ENCODE results near the gene ZIK1.
A peak's percentile ranks its signal among the peaks of the same experiment; 100 is the strongest.

Gene ZIK1

GRCh38 chr19:57623091-57623490, 39.1 kb downstream of the ZIK1 start:
- no peak overlapping the region for H3K27ac ChIP-seq (ENCODE audit: low read length)
- H3K4me1 ChIP-seq (ENCODE audit: low read length) = no peaks in the 10 kb centered on the region
- no peaks in the 10 kb centered on the region for H3K27me3 ChIP-seq (ENCODE audit: low read depth, low read length)
- no peak overlapping the region for H3K4me2 ChIP-seq (ENCODE audit: low read length)
- H3K79me2 ChIP-seq (ENCODE audit: low read length) = peaks cover 55% of the 10 kb centered on the region
- no peak overlapping the region for H2AFZ ChIP-seq (ENCODE audit: low read depth, low read length)
- H3K9me3 ChIP-seq (ENCODE audit: insufficient read depth, low read length) = peaks cover 63% of the 10 kb centered on the region
- no peaks in the 10 kb centered on the region for H4K20me1 ChIP-seq (ENCODE audit: insufficient read depth, low read length)
- no peak overlapping the region for H3K4me3 ChIP-seq (ENCODE audit: low read length)
- TF ChIP-seq EZH2phosphoT487 (IDR thresholded peaks at IDR 0.05; ENCODE audit: low read depth) (no peak), CTCF (IDR thresholded peaks at IDR 0.05; ENCODE audit: low read depth, low read length) (no peak)
- peaks cover 69% of the 10 kb centered on the region for H3K36me3 ChIP-seq (replicated peaks; ENCODE audit: low read depth, low read length)
- H3K9ac ChIP-seq (ENCODE audit: low read length) = no peak overlapping the region

GRCh38 chr19:57632987-57633831, 49.3 kb downstream of the ZIK1 start, which contains the start of gene ZNF211:
Gene ZNF211 (plus strand): TSS chr19:57633168. CDS start chr19:57633347, 179 bp downstream.
- peak within 1 kb of the TSS; percentile 94 for H2AFZ ChIP-seq (ENCODE audit: low read depth, low read length)
- H4K20me1 ChIP-seq (ENCODE audit: insufficient read depth, low read length) = no peaks in the 10 kb centered on the region
- no peaks in the 10 kb centered on the region for H3K79me2 ChIP-seq (ENCODE audit: low read length)
- peak within 1 kb of the TSS; percentile 70 for H3K9ac ChIP-seq (ENCODE audit: low read length)
- peak within 1 kb of the TSS; percentile 84 for H3K4me2 ChIP-seq (ENCODE audit: low read length)
- H3K9me3 ChIP-seq (ENCODE audit: insufficient read depth, low read length) = peaks cover 14% of the 10 kb centered on the region; the same call in 1 of the 2 replicates
- peaks cover 7% of the 10 kb centered on the region for H3K4me1 ChIP-seq (ENCODE audit: low read length)
- TF ChIP-seq EZH2phosphoT487 (IDR thresholded peaks at IDR 0.05; ENCODE audit: low read depth) (no peak), CTCF (IDR thresholded peaks at IDR 0.05; ENCODE audit: low read depth, low read length) (peak; percentile 14; the same call in 1 of the 2 replicates)
- H3K27ac ChIP-seq (ENCODE audit: low read length) = no peak within 1 kb of the TSS
- no peaks in the 10 kb centered on the region for H3K27me3 ChIP-seq (ENCODE audit: low read depth, low read length)
- H3K36me3 ChIP-seq (replicated peaks; ENCODE audit: low read depth, low read length) = peaks cover 31% of the 10 kb centered on the region
- peak within 1 kb of the TSS; percentile 86 for H3K4me3 ChIP-seq (ENCODE audit: low read length)

GRCh38 chr19:57633832-57634131, 49.8 kb downstream of the ZIK1 start:
- Histone ChIP-seq H3K36me3 (replicated peaks; ENCODE audit: low read depth, low read length) (peaks cover 36% of the 10 kb centered on the region), H3K79me2 (ENCODE audit: low read length) (no peaks in the 10 kb centered on the region), H3K4me2 (ENCODE audit: low read length) (peak overlapping the region; percentile 84), H3K9me3 (ENCODE audit: insufficient read depth, low read length) (peaks cover 19% of the 10 kb centered on the region; the same call in 1 of the 2 replicates), H3K27me3 (ENCODE audit: low read depth, low read length) (no peaks in the 10 kb centered on the region), H2AFZ (ENCODE audit: low read depth, low read length) (peak overlapping the region; percentile 94; the same call in 1 of the 2 replicates), H3K4me3 (ENCODE audit: low read length) (peak overlapping the region; percentile 86), H4K20me1 (ENCODE audit: insufficient read depth, low read length) (no peaks in the 10 kb centered on the region), H3K4me1 (ENCODE audit: low read length) (peaks cover 7% of the 10 kb centered on the region), H3K27ac (ENCODE audit: low read length) (no peak overlapping the region), H3K9ac (ENCODE audit: low read length) (peak overlapping the region; percentile 70)
- TF ChIP-seq CTCF (IDR thresholded peaks at IDR 0.05; ENCODE audit: low read depth, low read length) (no peak), EZH2phosphoT487 (IDR thresholded peaks at IDR 0.05; ENCODE audit: low read depth) (no peak)

- no peaks in the 10 kb centered on the region for H3K27me3 ChIP-seq (ENCODE audit: low read depth, low read length)
- H3K4me1 ChIP-seq (ENCODE audit: low read length) = peaks cover 7% of the 10 kb centered on the region
- peaks cover 25% of the 10 kb centered on the region; the same call in 1 of the 2 replicates for H3K9me3 ChIP-seq (ENCODE audit: insufficient read depth, low read length)
- H3K27ac ChIP-seq (ENCODE audit: low read length) = no peak overlapping the region
- H3K9ac ChIP-seq (ENCODE audit: low read length) = no peak overlapping the region
- no peak overlapping the region for H3K4me3 ChIP-seq (ENCODE audit: low read length)
- TF ChIP-seq CTCF (IDR thresholded peaks at IDR 0.05; ENCODE audit: low read depth, low read length) (no peak), EZH2phosphoT487 (IDR thresholded peaks at IDR 0.05; ENCODE audit: low read depth) (no peak)
- no peak overlapping the region for H3K4me2 ChIP-seq (ENCODE audit: low read length)
- H2AFZ ChIP-seq (ENCODE audit: low read depth, low read length) = no peak overlapping the region
- H4K20me1 ChIP-seq (ENCODE audit: insufficient read depth, low read length) = no peaks in the 10 kb centered on the region
- H3K36me3 ChIP-seq (replicated peaks; ENCODE audit: low read depth, low read length) = peaks cover 66% of the 10 kb centered on the region
- no peaks in the 10 kb centered on the region for H3K79me2 ChIP-seq (ENCODE audit: low read length)
Measured at GRCh38 chr19:57637379-57637778, 53.4 kb downstream of the ZIK1 start.

Measured in OCI-LY3 (cell line).